Sigmoid colon (tissue), 4 donors: ENCODE measurements around the gene IFT20.

Experiments
- CTCF ChIP-seq, 4 experiments: fragments of 450-650 bp in 3 of 4; fragments of 200-600 bp in 1 of 4; IDR thresholded peaks; one replicate each; pipeline ENCODE4 v1.5.1; 2016 to 2019; ENCODE audit warnings: antibody characterized with exemption in 4 of 4, mild to moderate bottlenecking in 3 of 4, moderate library complexity in 2 of 4
- EP300 ChIP-seq, 4 donors: sonication (generic); formaldehyde crosslinking; IDR thresholded peaks; one replicate each; pipeline ENCODE4 v1.6.1; 2017; ENCODE audit warnings: antibody characterized with exemption in 4 of 4
- POLR2A ChIP-seq, 2 donors: fragments of 450-650 bp; IDR thresholded peaks; one replicate each; pipeline ENCODE4 v1.6.1; 2016; ENCODE audit warnings: antibody characterized with exemption in 2 of 2, mild to moderate bottlenecking in 2 of 2, moderate library complexity in 2 of 2
- POLR2AphosphoS5 ChIP-seq, 4 donors: sonication (generic); formaldehyde crosslinking; IDR thresholded peaks; one replicate each; pipeline ENCODE4 v1.6.1; 2017; ENCODE audit warnings: antibody characterized with exemption in 4 of 4

- TF ChIP-seq POLR2A (IDR thresholded peaks at IDR 0.05) (no peak), CTCF (IDR thresholded peaks at IDR 0.05) (no peak), POLR2AphosphoS5 (IDR thresholded peaks at IDR 0.05) (no peak), EP300 (IDR thresholded peaks at IDR 0.05) (no peak)
Measured at GRCh38 chr17:28334666-28335200, 539 bp downstream of the IFT20 start.
